H9 (cell line): ENCODE results near the gene TRABD2B. TPM values are rescaled to one million over a fixed set of nuclear protein-coding genes. Genes with fewer than 3 reads are reported as not detected.

Experiments used
- DNase-seq: peaks from one replicate; pipeline ENCODE4 v3.0.0-alpha.2; 2017
- H2AFZ ChIP-seq: one replicate; pipeline ENCODE4 v1.6.1; 2013; ENCODE audit warnings: mild to moderate bottlenecking, low read length, control low read depth, moderate library complexity
- H2AK5ac ChIP-seq: 2 replicates; pipeline ENCODE4 v1.6.1; 2013; ENCODE audit warnings: low read length, control low read depth, mixed read lengths; ENCODE audit not compliant: insufficient read length
- H2BK120ac ChIP-seq: one replicate; pipeline ENCODE4 v1.6.1; 2013; ENCODE audit warnings: low read depth, mild to moderate bottlenecking, low read length, control low read depth, inconsistent platforms; ENCODE audit not compliant: poor library complexity, severe bottlenecking
- H2BK12ac ChIP-seq: 2 replicates; pipeline ENCODE4 v1.6.1; 2013; ENCODE audit warnings: low read length, control low read depth, mixed read lengths, low read depth; ENCODE audit not compliant: insufficient read length
- H2BK15ac ChIP-seq: 2 replicates; pipeline ENCODE4 v1.6.1; 2013; ENCODE audit warnings: low read depth, low read length, control low read depth
- H2BK20ac ChIP-seq: one replicate; pipeline ENCODE4 v1.6.1; 2013; ENCODE audit warnings: low read depth, mild to moderate bottlenecking, low read length, control low read depth, inconsistent platforms; ENCODE audit not compliant: poor library complexity, severe bottlenecking
- H2BK5ac ChIP-seq: 2 replicates; pipeline ENCODE4 v1.6.1; 2013; ENCODE audit warnings: low read length, control low read depth, mixed read lengths; ENCODE audit not compliant: insufficient read length
- H3K14ac ChIP-seq: 2 replicates; pipeline ENCODE4 v1.6.1; 2013; ENCODE audit warnings: low read length, control low read depth; ENCODE audit not compliant: insufficient read depth
- H3K18ac ChIP-seq: 2 replicates; pipeline ENCODE4 v1.6.1; 2013; ENCODE audit warnings: low read depth, mild to moderate bottlenecking, mixed read lengths, low read length, control low read depth; ENCODE audit not compliant: insufficient read length
- H3K23ac ChIP-seq: 2 replicates; pipeline ENCODE4 v1.6.1; 2013; ENCODE audit warnings: low read length, control low read depth, mixed read lengths, low read depth; ENCODE audit not compliant: insufficient read length
- H3K23me2 ChIP-seq: 2 replicates; pipeline ENCODE4 v1.6.1; 2013; ENCODE audit warnings: low read depth, mild to moderate bottlenecking, mixed read lengths, low read length, control low read depth; ENCODE audit not compliant: insufficient read length, poor library complexity, severe bottlenecking
- H3K27ac ChIP-seq: 2 replicates; pipeline ENCODE4 v1.5.1; 2013; ENCODE audit warnings: low read length, control low read depth, mixed read lengths, low read depth; ENCODE audit not compliant: insufficient read length
- H3K27me3 ChIP-seq: 2 replicates; pipeline ENCODE4 v1.6.1; 2013; ENCODE audit warnings: low read length, control low read depth, inconsistent platforms; ENCODE audit not compliant: insufficient read depth
- H3K4ac ChIP-seq: 2 replicates; pipeline ENCODE4 v1.6.1; 2013; ENCODE audit warnings: low read depth, mild to moderate bottlenecking, control low read depth, inconsistent platforms, low read length, moderate library complexity
- H3K4me1 ChIP-seq: 2 replicates; pipeline ENCODE4 v1.6.1; 2013; ENCODE audit warnings: low read length, control low read depth, inconsistent platforms; ENCODE audit not compliant: insufficient read depth
- H3K4me2 ChIP-seq: 2 replicates; pipeline ENCODE4 v1.6.1; 2013; ENCODE audit warnings: low read length, control low read depth, mixed read lengths; ENCODE audit not compliant: insufficient read length, insufficient read depth
- H3K56ac ChIP-seq: 2 replicates; pipeline ENCODE4 v1.6.1; 2013; ENCODE audit warnings: low read depth, mild to moderate bottlenecking, mixed read lengths, low read length, control low read depth; ENCODE audit not compliant: insufficient read length
- H3K79me1 ChIP-seq: 2 replicates; pipeline ENCODE4 v1.6.1; 2013; ENCODE audit warnings: low read depth, mild to moderate bottlenecking, moderate library complexity, low read length, control low read depth, inconsistent platforms; ENCODE audit not compliant: insufficient read depth, poor library complexity, severe bottlenecking
- H3K79me2 ChIP-seq: 2 replicates; pipeline ENCODE4 v1.6.1; 2013; ENCODE audit warnings: low read length, control low read depth, inconsistent platforms; ENCODE audit not compliant: insufficient read depth
- H3K9ac ChIP-seq: 2 replicates; pipeline ENCODE4 v1.6.1; 2013; ENCODE audit warnings: low read length, control low read depth, mixed read lengths; ENCODE audit not compliant: insufficient read length; ENCODE audit errors: extremely low read depth
- H3K9me3 ChIP-seq: one replicate; pipeline ENCODE4 v1.6.1; 2013; ENCODE audit warnings: low read depth, low read length, inconsistent platforms; ENCODE audit not compliant: control insufficient read depth
- H3T11ph ChIP-seq: one replicate; pipeline ENCODE4 v1.6.1; 2013; ENCODE audit warnings: mild to moderate bottlenecking, low read length, control low read depth, inconsistent platforms
- H4K20me1 ChIP-seq: one replicate; pipeline ENCODE4 v1.6.1; 2013; ENCODE audit not compliant: control insufficient read depth, insufficient read length, insufficient read depth
- H4K5ac ChIP-seq: 2 replicates; pipeline ENCODE4 v1.6.1; 2013; ENCODE audit warnings: low read depth, mild to moderate bottlenecking, mixed read lengths, low read length, control low read depth; ENCODE audit not compliant: insufficient read length
- H4K8ac ChIP-seq: replicated peaks from 2 replicates; pipeline ENCODE4 v1.6.1; 2013; ENCODE audit warnings: low read length, control low read depth, mixed read lengths, low read depth; ENCODE audit not compliant: insufficient read length
- H4K91ac ChIP-seq: 2 replicates; pipeline ENCODE4 v1.6.1; 2013; ENCODE audit warnings: low read depth, mild to moderate bottlenecking, moderate library complexity, mixed read lengths, low read length, control low read depth; ENCODE audit not compliant: insufficient read length
- H3K27ac Mint-ChIP-seq, 3 experiments: 2 replicates in 2 of 3; 3 replicates in 1 of 3; pipeline ENCODE4 v1.8.0; 2020 to 2021; ENCODE audit warnings: mixed read lengths in 3 of 3, mild to moderate bottlenecking in 1 of 3, moderate library complexity in 1 of 3
- H3K27me3 Mint-ChIP-seq: 2 replicates; pipeline ENCODE4 v1.8.0; 2021; ENCODE audit warnings: low read depth, mild to moderate bottlenecking, moderate library complexity, mixed read lengths
- H3K36me3 Mint-ChIP-seq, 3 experiments: 2 replicates in 2 of 3; 3 replicates in 1 of 3; pipeline ENCODE4 v1.8.0; 2020 to 2021; ENCODE audit warnings: low read depth in 3 of 3, mixed read lengths in 3 of 3; ENCODE audit not compliant: insufficient read depth in 1 of 3
- H3K4me1 Mint-ChIP-seq, 2 experiments: 2 replicates each; pipeline ENCODE4 v1.8.0; 2020; ENCODE audit warnings: mixed read lengths in 2 of 2
- H3K4me3 Mint-ChIP-seq, 2 experiments: 2 replicates in 1 of 2; 3 replicates in 1 of 2; pipeline ENCODE4 v1.8.0; 2020 to 2021; ENCODE audit warnings: mild to moderate bottlenecking in 2 of 2, mixed read lengths in 2 of 2, moderate library complexity in 1 of 2
- H3K9me3 Mint-ChIP-seq, 2 experiments: 2 replicates in 1 of 2; 3 replicates in 1 of 2; pipeline ENCODE4 v1.8.0; 2020; ENCODE audit warnings: mild to moderate bottlenecking in 2 of 2, mixed read lengths in 2 of 2, moderate library complexity in 1 of 2
- CTCF ChIP-seq: fragments of 200-600 bp; sonication (generic); conservative IDR thresholded peaks from 3 replicates; pipeline ENCODE4 v1.8.0; 2021; ENCODE audit warnings: antibody characterized with exemption, mild to moderate bottlenecking
- WGBS: extraction: QIAGEN DNeasy Blood & Tissue Kit; methylation state at CpG from one replicate; pipeline ENCODE4 v1.1.7; 2013; ENCODE audit warnings: missing lambda C conversion rate, low lambda C conversion rate, mixed read lengths; ENCODE audit not compliant: insufficient read length; ENCODE audit errors: extremely low coverage; 5-methylcytosine and 5-hydroxymethylcytosine counted together
- total RNA-seq: library from RNA; stranded (reverse); gene quantifications from 2 replicates; pipeline ENCODE4 v1.2.1, GENCODE V29; 2021

Gene TRABD2B
- total RNA-seq, 1 experiment from 2014 or later, result 2.3 TPM

- Histone ChIP-seq H2BK20ac (no peak overlapping the region), H3K79me2 (no peaks in the 10 kb centered on the region), H3K4ac (no peak overlapping the region), H2BK5ac (no peak overlapping the region), H3K27me3 (no peaks in the 10 kb centered on the region), H3K14ac (no peak overlapping the region), H3K23ac (no peak overlapping the region), H4K5ac (no peak overlapping the region), H4K8ac (no peak overlapping the region), H2AFZ (no peak overlapping the region), H3K23me2 (no peaks in the 10 kb centered on the region), H2BK12ac (no peak overlapping the region), H3K9me3 (no peaks in the 10 kb centered on the region), H2BK120ac (no peak overlapping the region), H2BK15ac (no peak overlapping the region), H3T11ph (no peak overlapping the region), H3K9ac (no peak overlapping the region), H3K27ac (no peak overlapping the region), H4K91ac (no peak overlapping the region), H3K4me1 (no peaks in the 10 kb centered on the region), H4K20me1 (no peaks in the 10 kb centered on the region), H3K18ac (no peak overlapping the region), H3K56ac (no peak overlapping the region), H2AK5ac (no peak overlapping the region), H3K79me1 (no peaks in the 10 kb centered on the region), H3K4me2 (no peak overlapping the region)
- Mint-ChIP-seq H3K4me1 (peaks cover 0 to 3% of the 10 kb centered on the region in 2 experiments; a peak in 3 of 4 replicates), H3K27me3 (peaks cover 16% of the 10 kb centered on the region), H3K27ac (no peak overlapping the region), H3K36me3 (no peaks in the 10 kb centered on the region), H3K9me3 (no peaks in the 10 kb centered on the region; a peak in 1 of 5 replicates), H3K4me3 (no peak overlapping the region)
- no peak for TF ChIP-seq CTCF
- peak; percentile 13 for DNase-seq
- WGBS, result no CpG with 5 or more reads among the region's 7 CpGs
These were observed 239.8 kb downstream of the TRABD2B start for GRCh38 chr1:47757226-47757975.
